Hindlimb muscle (tissue), 1 donor: ENCODE results near the gene SERAC1. TPM values are rescaled to one million over a fixed set of nuclear protein-coding genes. Genes with fewer than 3 reads are reported as not detected.
"Not testable (repeated sequence)": the region's sequence is repeated elsewhere in the genome, so short reads cannot be mapped to it uniquely, and the experiment has no call there.

Source experiments
- DNase-seq: peaks from one replicate; pipeline ENCODE4 v3.0.0-alpha.2; 2013
- polyA plus RNA-seq: library from polyadenylated mRNA; unstranded; fragments of 120-200 nt; gene quantifications from one replicate; pipeline ENCODE4 v1.2.1, GENCODE V29; 2013; ENCODE audit not compliant: insufficient read length

Gene SERAC1
- polyA plus RNA-seq, 1 donor: 5.8 TPM

GRCh38 chr6:158174024-158174423 lies 6.0 kb upstream of the SERAC1 start:
- no peak for DNase-seq

- DNase-seq: no peak
Observed at GRCh38 chr6:158172001-158172400, 3.9 kb upstream of the SERAC1 start.

- no peak for DNase-seq
Observed at GRCh38 chr6:158170656-158171081, 2.6 kb upstream of the SERAC1 start.

GRCh38 chr6:158169634-158170033 lies 1.6 kb upstream of the SERAC1 start:
- DNase-seq: not testable (repeated sequence)

GRCh38 chr6:158165919-158166416 lies 2.1 kb downstream of the SERAC1 start:
- DNase-seq: no peak

DNA sequence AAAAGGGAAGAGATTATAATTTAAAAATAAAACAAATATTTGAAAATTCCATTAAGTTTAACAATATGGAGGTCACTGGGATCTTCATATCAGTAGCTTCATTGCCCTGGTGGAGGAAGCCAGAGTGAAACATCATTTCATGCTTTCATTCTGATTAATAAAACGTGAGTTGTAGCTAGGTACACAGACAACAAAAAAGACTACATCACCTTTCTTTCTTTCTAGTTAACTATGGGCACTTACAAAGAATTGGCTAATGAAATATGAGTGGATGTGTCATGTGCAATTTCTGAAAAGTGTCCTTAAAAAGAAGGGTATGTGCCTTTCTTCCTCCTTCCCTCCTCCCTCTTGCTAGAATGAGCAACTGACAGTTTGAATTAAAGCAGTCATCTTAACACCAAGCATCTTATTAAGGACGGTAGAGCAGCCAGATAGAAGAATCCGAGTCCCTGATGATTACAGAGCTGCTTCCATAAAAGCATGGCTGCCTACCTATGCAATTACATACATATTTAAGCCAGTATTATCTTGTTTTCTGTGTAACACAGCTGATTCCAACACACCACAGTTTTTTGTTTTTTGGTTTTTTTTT lies 3.4 kb downstream of the SERAC1 start:
- no peak for DNase-seq

DNA sequence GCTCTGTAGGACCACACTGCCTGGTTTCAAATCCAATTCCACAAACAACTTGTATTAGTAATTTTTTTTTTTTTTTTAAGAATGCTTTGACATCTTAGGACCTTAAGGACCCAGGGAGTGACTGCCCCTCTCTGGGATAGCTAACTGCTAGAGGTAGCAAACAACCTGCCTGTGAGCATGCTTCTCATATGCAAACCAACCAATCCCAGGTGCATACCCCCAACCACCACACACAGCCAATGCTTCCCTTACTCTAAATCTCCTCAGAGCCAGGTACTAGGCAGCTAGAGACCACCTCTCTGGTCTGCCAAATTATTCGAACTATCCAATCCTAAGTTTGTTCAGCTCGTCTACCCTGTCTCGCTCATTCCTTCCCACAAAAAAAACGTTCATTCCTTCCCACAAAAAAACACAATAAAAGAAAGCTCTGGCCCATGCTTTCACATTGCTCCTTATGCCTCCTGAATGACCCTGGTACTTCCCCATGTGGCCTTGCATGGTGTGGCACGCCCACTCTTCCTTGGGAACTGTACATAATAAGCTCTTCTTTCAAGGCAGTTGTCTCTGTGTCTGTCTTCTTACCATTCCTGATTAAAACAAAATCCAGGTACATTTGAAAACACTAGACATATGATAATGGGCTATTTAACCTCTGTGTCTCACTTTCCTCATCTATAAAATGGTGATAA lies 6.4 kb downstream of the SERAC1 start:
- no peak for DNase-seq

DNA sequence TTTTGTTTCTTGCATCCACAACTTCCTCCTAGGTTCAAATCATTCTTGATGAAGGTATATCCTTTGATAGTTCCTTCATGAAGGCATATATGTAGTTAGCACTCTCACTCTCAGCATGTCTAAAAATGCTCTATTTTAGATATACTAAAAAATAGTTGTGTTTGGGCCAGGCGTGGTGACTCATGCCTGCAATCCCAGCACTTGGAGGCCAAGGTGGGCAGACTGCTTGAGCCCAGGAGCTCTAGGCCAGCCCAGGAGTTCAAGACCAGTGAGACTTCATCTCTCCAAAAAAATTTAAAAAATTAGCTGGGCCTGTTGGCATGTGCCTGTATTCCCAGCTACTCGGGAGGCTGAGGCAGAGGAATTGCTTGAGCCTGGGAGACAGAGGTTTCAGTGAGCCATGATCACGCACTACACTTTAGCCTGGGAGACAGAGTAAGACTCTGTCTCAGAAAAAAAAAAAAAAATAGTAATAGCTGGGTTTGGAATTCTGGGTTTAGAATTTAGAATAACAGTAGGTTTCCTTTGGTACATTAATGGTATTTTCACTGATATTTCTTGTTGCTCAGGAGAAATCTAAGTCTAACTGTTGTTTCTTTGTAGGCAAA lies 7.0 kb downstream of the SERAC1 start:
- DNase-seq: no peak

DNA sequence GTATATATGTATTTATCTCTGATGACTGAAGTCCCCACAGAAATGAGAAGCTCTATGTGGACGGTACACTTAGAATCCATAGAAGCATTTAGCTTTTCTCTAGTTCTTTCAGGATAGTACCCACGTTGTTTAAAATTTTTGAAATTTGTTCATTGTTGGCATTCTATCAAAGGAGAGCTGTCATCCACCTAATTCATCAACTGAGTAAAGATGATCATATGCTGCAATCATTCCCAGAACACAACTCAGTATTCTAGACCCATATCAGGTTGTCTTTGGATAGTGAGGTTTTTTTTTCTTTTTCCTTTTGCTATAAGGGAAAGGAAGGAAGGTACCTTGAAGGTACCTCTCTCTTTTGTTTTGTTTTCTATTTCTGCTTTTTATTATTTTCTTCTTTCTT lies 9.3 kb downstream of the SERAC1 start:
- no peak for DNase-seq

- DNase-seq: no peak
Observed at GRCh38 chr6:158158123-158158522, 9.9 kb downstream of the SERAC1 start.

DNA sequence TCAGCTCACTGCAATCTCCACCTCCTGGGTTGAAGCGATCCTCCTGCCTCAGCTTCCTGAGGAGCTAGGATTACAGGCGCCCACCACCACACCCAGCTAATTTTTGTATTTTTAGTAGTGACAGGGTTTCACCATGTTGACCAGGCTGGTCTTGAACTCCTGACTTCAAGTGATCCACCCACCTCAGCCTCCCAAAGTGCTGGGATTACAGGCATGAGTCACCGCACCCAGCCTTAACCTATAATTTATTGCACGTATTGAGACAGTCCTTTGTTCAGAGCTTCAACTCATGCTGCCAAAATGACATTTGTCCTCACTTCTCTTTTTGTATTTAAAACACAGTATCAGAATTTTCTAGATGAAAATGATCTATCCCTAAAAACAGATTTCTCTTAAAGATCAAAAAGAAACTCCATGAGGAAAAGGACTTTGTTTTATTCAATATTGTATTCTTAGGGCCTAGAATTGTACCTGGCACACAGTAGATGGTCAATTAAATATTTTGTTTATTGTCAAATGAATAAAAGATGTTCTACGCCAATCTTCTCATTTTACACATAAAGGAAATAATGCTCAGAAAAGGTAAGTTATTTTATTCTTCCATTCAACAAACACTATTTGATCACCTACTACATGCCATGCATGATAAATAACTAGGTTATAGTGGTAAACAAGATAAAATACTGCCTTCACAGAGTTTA lies 10.8 kb downstream of the SERAC1 start:
- DNase-seq: no peak

- no peak for DNase-seq
Observed at GRCh38 chr6:158154816-158155215, 13.2 kb downstream of the SERAC1 start.

DNA sequence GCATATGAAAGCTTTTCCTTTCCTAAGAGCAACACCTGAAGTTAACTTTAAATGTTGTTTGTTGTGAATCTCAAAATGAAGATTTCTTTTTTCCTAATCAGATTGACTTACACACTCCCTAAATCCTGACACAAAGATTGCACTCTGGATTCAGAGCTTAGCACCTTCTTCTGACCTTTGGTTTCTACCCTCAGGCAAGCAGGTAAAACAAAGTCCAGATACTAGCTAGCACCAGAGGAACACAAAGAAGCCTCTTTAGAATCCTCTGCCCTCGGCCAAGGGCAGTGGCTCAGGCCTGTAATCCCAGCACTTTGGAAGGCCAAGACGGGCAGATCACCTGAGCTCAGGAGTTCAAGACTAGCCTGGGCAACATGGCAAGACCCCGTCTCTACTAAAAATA lies 14.5 kb downstream of the SERAC1 start:
- no peak for DNase-seq

- no peak for DNase-seq
Observed at GRCh38 chr6:158152659-158153058, 15.4 kb downstream of the SERAC1 start.

DNA sequence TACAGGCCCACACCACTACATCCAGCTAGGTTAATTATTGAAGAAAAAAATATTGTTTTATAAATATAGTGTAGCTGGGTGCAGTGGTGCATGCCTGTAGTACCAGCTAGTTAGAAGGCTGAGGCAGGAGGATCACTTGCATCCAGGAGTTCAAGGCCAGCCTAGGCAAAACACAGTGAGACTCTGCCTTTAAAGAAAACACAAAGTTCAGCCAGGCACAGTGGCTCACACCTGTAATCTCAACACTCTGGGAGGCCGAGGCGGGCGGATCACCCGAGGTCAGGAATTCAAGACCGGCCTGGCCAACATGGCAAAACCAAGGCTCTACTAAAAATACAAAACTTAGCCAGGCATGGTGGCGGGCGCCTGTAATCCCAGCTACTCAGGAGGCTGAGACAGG lies 16.0 kb downstream of the SERAC1 start:
- DNase-seq: not testable (repeated sequence)

- DNase-seq: no peak
Observed at GRCh38 chr6:158150701-158151100, 17.4 kb downstream of the SERAC1 start.

GRCh38 chr6:158149641-158150040 lies 18.4 kb downstream of the SERAC1 start:
- DNase-seq: no peak

DNA sequence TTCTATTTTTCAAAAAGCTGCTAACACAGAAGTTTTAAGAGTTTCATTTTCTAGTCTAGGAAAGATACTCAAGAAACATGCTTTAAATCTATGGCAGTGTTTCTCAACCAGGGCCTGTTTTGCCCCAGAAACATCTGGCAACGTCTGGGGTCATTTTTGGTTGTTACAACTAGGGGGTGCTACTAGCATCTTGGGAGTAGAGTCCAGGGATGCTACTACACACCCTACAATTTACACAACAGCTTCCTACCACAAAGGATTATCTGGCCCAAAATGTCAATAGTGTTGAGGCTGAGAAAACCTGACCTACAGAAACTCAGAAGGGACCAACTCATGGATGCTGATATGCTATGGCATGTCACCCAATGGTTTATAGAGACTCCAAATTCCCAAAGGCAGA lies 24.4 kb downstream of the SERAC1 start:
- DNase-seq: no peak

DNA sequence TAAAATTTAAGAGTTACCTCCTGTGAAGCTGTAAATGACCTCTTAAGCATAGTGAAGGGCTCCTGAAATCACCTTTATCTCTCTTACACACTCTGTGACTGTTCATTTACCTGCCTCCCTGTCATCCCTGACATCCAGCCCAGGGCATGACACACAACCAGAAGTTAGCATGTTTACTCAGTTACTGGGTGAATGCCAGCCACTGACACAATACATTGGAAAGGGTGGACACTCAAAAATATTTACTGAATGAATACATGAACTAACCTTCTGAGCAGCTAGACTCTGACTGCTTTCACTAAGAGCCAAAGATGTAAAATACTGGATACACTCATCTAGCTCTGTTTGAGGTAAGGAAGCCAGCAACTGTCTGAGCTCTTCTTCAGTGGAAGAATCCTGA lies 25.3 kb downstream of the SERAC1 start:
- no peak for DNase-seq

DNA sequence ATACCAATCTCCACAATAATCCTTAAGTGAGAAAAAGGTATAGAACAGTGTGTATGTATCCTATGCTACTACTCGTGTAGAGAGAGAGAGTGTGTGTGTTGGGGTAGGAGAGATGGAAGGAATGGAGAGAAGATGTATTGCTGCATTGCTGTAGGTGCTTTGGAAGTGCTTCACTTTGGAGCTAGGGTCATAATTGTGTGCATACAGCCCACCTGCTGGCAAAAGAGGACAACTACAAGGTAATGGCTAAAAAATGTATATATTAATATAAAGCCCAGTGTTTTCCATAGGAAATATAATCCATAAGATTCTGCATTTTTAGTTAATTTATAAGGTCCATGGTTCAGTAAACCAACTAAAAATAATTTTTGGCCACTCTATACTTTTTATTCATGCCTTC lies 36.1 kb downstream of the SERAC1 start:
- DNase-seq: peak; percentile 3

GRCh38 chr6:158125271-158125670 lies 42.8 kb downstream of the SERAC1 start:
- DNase-seq: no peak

DNA sequence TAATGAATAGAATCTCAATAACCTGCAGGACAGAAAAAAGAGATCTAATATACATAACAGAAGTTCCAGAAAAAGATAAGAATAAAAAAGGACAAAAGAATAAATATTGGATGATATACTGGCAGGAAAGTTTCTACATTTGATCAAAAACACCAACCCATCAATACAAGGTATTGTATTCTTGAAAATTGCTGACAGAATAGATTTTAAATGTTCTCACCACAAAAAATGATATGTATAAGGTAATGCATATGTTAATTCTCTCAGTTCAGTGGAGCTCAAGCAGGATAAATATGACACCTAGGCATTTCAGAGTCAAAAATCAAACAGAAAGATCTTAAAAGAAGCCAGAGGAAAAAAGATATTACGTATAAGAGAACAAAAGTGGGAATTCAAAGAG lies 43.8 kb downstream of the SERAC1 start:
- DNase-seq: no peak

- no peak for DNase-seq
Observed at GRCh38 chr6:158122048-158122447, 46.0 kb downstream of the SERAC1 start.
